ENCODE measurements around the gene VDAC1. TPM values are rescaled to one million over a fixed set of nuclear protein-coding genes. Genes with fewer than 3 reads are reported as not detected.

Gene VDAC1
- total RNA-seq, 1 donor from 2014 or later = 224 TPM

- no peak for DNase-seq (ENCODE audit: low spot score)
- Histone ChIP-seq H3K4me3 (peak overlapping the region; percentile 100), H3K4me2 (peak overlapping the region; percentile 87), H3F3A (ENCODE audit: low read depth) (peaks cover 38% of the 10 kb centered on the region), H3K9ac (peak overlapping the region; percentile 93), H4K20me1 (ENCODE audit: low read depth) (peaks cover 61% of the 10 kb centered on the region), H2AFZ (replicated peaks) (no peak overlapping the region), H3K4me1 (peaks cover 27% of the 10 kb centered on the region), H3K27ac (no peak overlapping the region), H3K79me2 (ENCODE audit: low read depth) (peaks cover 71% of the 10 kb centered on the region), H3K36me3 (no peaks in the 10 kb centered on the region), H3K9me3 (ENCODE audit: low read depth) (no peaks in the 10 kb centered on the region), H3K27me3 (no peaks in the 10 kb centered on the region)
- Mint-ChIP-seq H3K27ac (peak overlapping the region; percentile 96), H3K4me3 (peak overlapping the region; percentile 98), H3K9me3 (no peaks in the 10 kb centered on the region), H3K27me3 (ENCODE audit: insufficient read depth, low read depth) (peaks cover 6% of the 10 kb centered on the region), H3K36me3 (peaks cover 14% of the 10 kb centered on the region), H3K4me1 (peaks cover 40% of the 10 kb centered on the region)
- TF ChIP-seq EZH2 (IDR thresholded peaks at IDR 0.05) (no peak), CTCF (IDR thresholded peaks at IDR 0.05) (no peak), EZH2phosphoT487 (IDR thresholded peaks at IDR 0.05) (no peak)
Measured at GRCh38 chr5:134003064-134003816, 1.5 kb downstream of the VDAC1 start.

GRCh38 chr5:134001938-134002731, 2.6 kb downstream of the VDAC1 start:
- Histone ChIP-seq H3K27ac (no peak overlapping the region), H3K79me2 (ENCODE audit: low read depth) (peaks cover 82% of the 10 kb centered on the region), H3K27me3 (no peaks in the 10 kb centered on the region), H4K20me1 (ENCODE audit: low read depth) (peaks cover 72% of the 10 kb centered on the region), H3F3A (ENCODE audit: low read depth) (peaks cover 29% of the 10 kb centered on the region), H3K36me3 (no peaks in the 10 kb centered on the region), H3K4me3 (no peak overlapping the region), H3K9me3 (ENCODE audit: low read depth) (no peaks in the 10 kb centered on the region), H3K4me1 (peaks cover 17% of the 10 kb centered on the region), H3K9ac (no peak overlapping the region), H3K4me2 (no peak overlapping the region), H2AFZ (replicated peaks) (no peak overlapping the region)
- Mint-ChIP-seq H3K27me3 (ENCODE audit: insufficient read depth, low read depth) (peaks cover 7% of the 10 kb centered on the region), H3K36me3 (peaks cover 14% of the 10 kb centered on the region), H3K9me3 (no peaks in the 10 kb centered on the region), H3K4me1 (peaks cover 34% of the 10 kb centered on the region), H3K27ac (no peak overlapping the region), H3K4me3 (peak overlapping the region; percentile 98)
- TF ChIP-seq EZH2 (IDR thresholded peaks at IDR 0.05) (no peak), CTCF (IDR thresholded peaks at IDR 0.05) (no peak), EZH2phosphoT487 (IDR thresholded peaks at IDR 0.05) (no peak)
- DNase-seq (ENCODE audit: low spot score) = no peak

GRCh38 chr5:134000696-134001453, 3.9 kb downstream of the VDAC1 start:
- no peak for TF ChIP-seq CTCF (IDR thresholded peaks at IDR 0.05)
- TF ChIP-seq EZH2 (IDR thresholded peaks at IDR 0.05) = no peak
- TF ChIP-seq EZH2phosphoT487 (IDR thresholded peaks at IDR 0.05) = no peak
- Mint-ChIP-seq H3K27me3 (ENCODE audit: insufficient read depth, low read depth) (peaks cover 5% of the 10 kb centered on the region), H3K4me3 (no peak overlapping the region), H3K36me3 (peaks cover 14% of the 10 kb centered on the region), H3K27ac (no peak overlapping the region), H3K9me3 (no peaks in the 10 kb centered on the region), H3K4me1 (peaks cover 42% of the 10 kb centered on the region)
- Histone ChIP-seq H3K9me3 (ENCODE audit: low read depth) (no peaks in the 10 kb centered on the region), H3K27ac (no peak overlapping the region), H4K20me1 (ENCODE audit: low read depth) (peaks cover 82% of the 10 kb centered on the region), H3K4me1 (peaks cover 20% of the 10 kb centered on the region), H3K27me3 (no peaks in the 10 kb centered on the region), H3K79me2 (ENCODE audit: low read depth) (peaks cover 86% of the 10 kb centered on the region), H2AFZ (replicated peaks) (no peak overlapping the region), H3K4me3 (no peak overlapping the region), H3K36me3 (no peaks in the 10 kb centered on the region), H3K4me2 (no peak overlapping the region), H3K9ac (no peak overlapping the region), H3F3A (ENCODE audit: low read depth) (peaks cover 21% of the 10 kb centered on the region)
- no peak for DNase-seq (ENCODE audit: low spot score)
